ENCODE results near the gene IFI16.

DNA sequence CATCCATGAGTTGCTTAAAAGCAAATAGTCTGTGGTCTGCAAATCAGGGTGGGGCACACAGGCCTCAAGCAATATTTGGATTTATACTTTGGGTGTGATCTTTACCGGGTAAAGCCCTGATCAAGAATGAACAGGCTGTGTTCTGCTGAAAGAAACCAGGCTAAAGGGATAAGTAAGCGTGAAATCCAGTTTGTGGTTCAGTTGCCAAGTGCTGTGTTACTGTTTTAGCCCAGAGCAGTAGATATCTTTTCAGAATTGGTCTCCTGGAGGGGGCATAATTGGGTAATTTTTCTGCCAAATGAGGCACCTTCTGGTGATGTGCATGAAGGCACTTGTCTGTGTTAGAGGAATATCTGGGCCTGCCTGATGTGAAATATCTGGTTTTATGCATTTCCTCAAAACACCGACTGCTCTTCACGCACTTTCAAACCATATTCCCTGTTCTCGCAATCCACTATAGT lies 45.5 kb downstream of the IFI16 start:
- TF ChIP-seq, protein P1, sequence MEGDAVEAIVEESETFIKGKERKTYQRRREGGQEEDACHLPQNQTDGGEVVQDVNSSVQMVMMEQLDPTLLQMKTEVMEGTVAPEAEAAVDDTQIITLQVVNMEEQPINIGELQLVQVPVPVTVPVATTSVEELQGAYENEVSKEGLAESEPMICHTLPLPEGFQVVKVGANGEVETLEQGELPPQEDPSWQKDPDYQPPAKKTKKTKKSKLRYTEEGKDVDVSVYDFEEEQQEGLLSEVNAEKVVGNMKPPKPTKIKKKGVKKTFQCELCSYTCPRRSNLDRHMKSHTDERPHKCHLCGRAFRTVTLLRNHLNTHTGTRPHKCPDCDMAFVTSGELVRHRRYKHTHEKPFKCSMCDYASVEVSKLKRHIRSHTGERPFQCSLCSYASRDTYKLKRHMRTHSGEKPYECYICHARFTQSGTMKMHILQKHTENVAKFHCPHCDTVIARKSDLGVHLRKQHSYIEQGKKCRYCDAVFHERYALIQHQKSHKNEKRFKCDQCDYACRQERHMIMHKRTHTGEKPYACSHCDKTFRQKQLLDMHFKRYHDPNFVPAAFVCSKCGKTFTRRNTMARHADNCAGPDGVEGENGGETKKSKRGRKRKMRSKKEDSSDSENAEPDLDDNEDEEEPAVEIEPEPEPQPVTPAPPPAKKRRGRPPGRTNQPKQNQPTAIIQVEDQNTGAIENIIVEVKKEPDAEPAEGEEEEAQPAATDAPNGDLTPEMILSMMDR (IDR thresholded peaks at IDR 0.05): no peak
- TF ChIP-seq ZFX (IDR thresholded peaks at IDR 0.05; ENCODE audit: borderline replicate concordance): no peak

Measured in 22Rv1 (cell line).